ENCODE measurements around the gene CRYBB3. TPM values are rescaled to one million over a fixed set of nuclear protein-coding genes. Genes with fewer than 3 reads are reported as not detected.

Gene CRYBB3
- total and polyA plus RNA-seq, 2 of the 13 experiments (the other 11 are each of a cell fraction or from before 2014, with no cell fraction given), result 0.18 to 0.28 TPM

- no peak for TF ChIP-seq HMGXB3 (CRISPR knock-in tag; IDR thresholded peaks at IDR 0.05; ENCODE audit: borderline replicate concordance)
Observed at GRCh38 chr22:25219948-25220442, 20.3 kb downstream of the CRYBB3 start (continued).

DNA sequence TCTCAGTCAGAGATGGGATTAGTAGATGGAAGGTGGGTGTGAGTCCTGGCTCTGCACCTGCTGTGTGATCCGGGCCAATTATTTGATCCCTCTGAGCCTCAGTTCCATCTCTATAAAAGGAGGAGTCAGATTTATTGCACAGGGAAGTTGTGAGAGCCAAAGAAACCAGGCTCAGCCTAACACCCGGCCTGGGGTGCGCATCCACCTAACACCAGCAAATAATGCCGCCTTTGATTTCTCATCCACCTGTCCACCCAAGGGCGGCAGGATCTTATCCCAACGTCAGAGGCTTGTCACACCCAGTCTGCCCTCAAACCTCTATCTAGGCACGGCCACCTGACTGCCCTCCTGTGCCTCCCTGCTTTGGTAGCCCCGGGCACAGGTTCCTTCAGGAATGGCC is 22.1 kb downstream of the CRYBB3 start:
- H3K79me2 ChIP-seq (ENCODE audit: insufficient read depth, low read length), result no peaks in the 10 kb centered on the region
- no peaks in the 10 kb centered on the region for H3K9me3 ChIP-seq (ENCODE audit: low read length)
- CTCF ChIA-PET (ENCODE audit: low intra/inter-chr PET ratio, low total read pairs), result no interaction called here
- POLR2A ChIA-PET, result no interaction called here
- H3K4me2 ChIP-seq (ENCODE audit: low read depth, low read length), result no peak overlapping the region
- H3K4me3 ChIP-seq (replicated peaks in 1 of 3; ENCODE audit: insufficient read depth in 1 of 3, low read depth in 2 of 3, low read length in 3 of 3), result no peak overlapping the region
- 37% methylated on average over 8 of the region's 8 CpGs for WGBS (ENCODE audit: low lambda C conversion rate)
- ATAC-seq (no peak), FAIRE-seq (no peak), DNase-seq (ENCODE audit: low spot score) (no peak)
- BruUV-seq (replicated peaks), result no TSS peak
- H3K4me1 ChIP-seq (ENCODE audit: insufficient read depth, low read length), result no peaks in the 10 kb centered on the region
- TF ChIP-seq KDM4B (CRISPR knock-in tag; IDR thresholded peaks at IDR 0.05) (no peak), E2F5 (CRISPR knock-in tag; conservative IDR thresholded peaks at IDR 0.05) (no peak)
- TF ChIP-seq, protein P1, sequence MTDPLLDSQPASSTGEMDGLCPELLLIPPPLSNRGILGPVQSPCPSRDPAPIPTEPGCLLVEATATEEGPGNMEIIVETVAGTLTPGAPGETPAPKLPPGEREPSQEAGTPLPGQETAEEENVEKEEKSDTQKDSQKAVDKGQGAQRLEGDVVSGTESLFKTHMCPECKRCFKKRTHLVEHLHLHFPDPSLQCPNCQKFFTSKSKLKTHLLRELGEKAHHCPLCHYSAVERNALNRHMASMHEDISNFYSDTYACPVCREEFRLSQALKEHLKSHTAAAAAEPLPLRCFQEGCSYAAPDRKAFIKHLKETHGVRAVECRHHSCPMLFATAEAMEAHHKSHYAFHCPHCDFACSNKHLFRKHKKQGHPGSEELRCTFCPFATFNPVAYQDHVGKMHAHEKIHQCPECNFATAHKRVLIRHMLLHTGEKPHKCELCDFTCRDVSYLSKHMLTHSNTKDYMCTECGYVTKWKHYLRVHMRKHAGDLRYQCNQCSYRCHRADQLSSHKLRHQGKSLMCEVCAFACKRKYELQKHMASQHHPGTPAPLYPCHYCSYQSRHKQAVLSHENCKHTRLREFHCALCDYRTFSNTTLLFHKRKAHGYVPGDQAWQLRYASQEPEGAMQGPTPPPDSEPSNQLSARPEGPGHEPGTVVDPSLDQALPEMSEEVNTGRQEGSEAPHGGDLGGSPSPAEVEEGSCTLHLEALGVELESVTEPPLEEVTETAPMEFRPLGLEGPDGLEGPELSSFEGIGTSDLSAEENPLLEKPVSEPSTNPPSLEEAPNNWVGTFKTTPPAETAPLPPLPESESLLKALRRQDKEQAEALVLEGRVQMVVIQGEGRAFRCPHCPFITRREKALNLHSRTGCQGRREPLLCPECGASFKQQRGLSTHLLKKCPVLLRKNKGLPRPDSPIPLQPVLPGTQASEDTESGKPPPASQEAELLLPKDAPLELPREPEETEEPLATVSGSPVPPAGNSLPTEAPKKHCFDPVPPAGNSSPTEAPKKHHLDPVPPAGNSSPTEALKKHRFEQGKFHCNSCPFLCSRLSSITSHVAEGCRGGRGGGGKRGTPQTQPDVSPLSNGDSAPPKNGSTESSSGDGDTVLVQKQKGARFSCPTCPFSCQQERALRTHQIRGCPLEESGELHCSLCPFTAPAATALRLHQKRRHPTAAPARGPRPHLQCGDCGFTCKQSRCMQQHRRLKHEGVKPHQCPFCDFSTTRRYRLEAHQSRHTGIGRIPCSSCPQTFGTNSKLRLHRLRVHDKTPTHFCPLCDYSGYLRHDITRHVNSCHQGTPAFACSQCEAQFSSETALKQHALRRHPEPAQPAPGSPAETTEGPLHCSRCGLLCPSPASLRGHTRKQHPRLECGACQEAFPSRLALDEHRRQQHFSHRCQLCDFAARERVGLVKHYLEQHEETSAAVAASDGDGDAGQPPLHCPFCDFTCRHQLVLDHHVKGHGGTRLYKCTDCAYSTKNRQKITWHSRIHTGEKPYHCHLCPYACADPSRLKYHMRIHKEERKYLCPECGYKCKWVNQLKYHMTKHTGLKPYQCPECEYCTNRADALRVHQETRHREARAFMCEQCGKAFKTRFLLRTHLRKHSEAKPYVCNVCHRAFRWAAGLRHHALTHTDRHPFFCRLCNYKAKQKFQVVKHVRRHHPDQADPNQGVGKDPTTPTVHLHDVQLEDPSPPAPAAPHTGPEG (CRISPR knock-in tag; IDR thresholded peaks at IDR 0.05), result no peak
- H2AFZ ChIP-seq (ENCODE audit: low read length), result no peak overlapping the region
- intact Hi-C loops (cut with micrococcal nuclease; ENCODE audit: unreplicated experiment) (no loop called here), in situ Hi-C loops (cut with HindIII; ENCODE audit: extremely low pct_ligation_motif_present, low pct_unique_long_range_greater_than_20kb) (no loop called here)
- no peak overlapping the region for H3K27ac ChIP-seq (ENCODE audit: extremely low read length, insufficient read depth, low read length)
- peaks cover 1 to 50% of the 10 kb centered on the region in 2 experiments; a peak in 3 of 5 replicates for H3K27me3 ChIP-seq (ENCODE audit: control insufficient read depth in 1 of 2, insufficient read depth in 2 of 2, low read length in 2 of 2)
- H3K9ac ChIP-seq (ENCODE audit: insufficient read depth, low read depth, low read length), result no peak overlapping the region
- no peaks in the 10 kb centered on the region for H4K20me1 ChIP-seq (ENCODE audit: insufficient read depth, low read length)
- no peaks in the 10 kb centered on the region for H3K36me3 ChIP-seq (replicated peaks in 1 of 2; ENCODE audit: control insufficient read depth in 1 of 2, insufficient read depth in 2 of 2, low read length in 2 of 2)

Data from HepG2 (cell line).